Subcutaneous adipose tissue (tissue), 4 donors: ENCODE measurements around the gene MED16. TPM values are rescaled to one million over a fixed set of nuclear protein-coding genes. Genes with fewer than 3 reads are reported as not detected.

Experiments used
- CTCF ChIP-seq: fragments of 450-650 bp; IDR thresholded peaks from one replicate; pipeline ENCODE4 v1.5.1; 2016; ENCODE audit warnings: low read depth, mild to moderate bottlenecking, control low read depth, antibody characterized with exemption, moderate library complexity
- total RNA-seq, 4 donors: library from RNA; depleted of rRNA; stranded (reverse); fragments of >200 nt; gene quantifications; one replicate each; pipeline ENCODE4 v1.1.0, GENCODE V29; 2016

The MED16 gene
- total RNA-seq, 4 donors from 2014 or later, result 18.4 to 38.4 (median 19.2) TPM

- no peak for TF ChIP-seq CTCF
Observed at GRCh38 chr19:889662-890295, 3.2 kb downstream of the MED16 start.

- TF ChIP-seq CTCF, result no peak
Observed at GRCh38 chr19:888581-889385, 4.2 kb downstream of the MED16 start.

- no peak for TF ChIP-seq CTCF
Observed at GRCh38 chr19:887599-887998, 5.4 kb downstream of the MED16 start.

GRCh38 chr19:887072-887471 is 5.9 kb downstream of the MED16 start:
- no peak for TF ChIP-seq CTCF

- no peak for TF ChIP-seq CTCF
Observed at GRCh38 chr19:885536-886224, 7.3 kb downstream of the MED16 start.

GRCh38 chr19:884420-885211 is 8.4 kb downstream of the MED16 start:
- no peak for TF ChIP-seq CTCF
